Chondrocyte (in vitro differentiated cells): Measurements from ENCODE around the gene USP7. TPM values are rescaled to one million over a fixed set of nuclear protein-coding genes. Genes with fewer than 3 reads are reported as not detected.

Experiments used
- DNase-seq: peaks from one replicate; pipeline ENCODE4 v3.0.0; 2021; ENCODE audit warnings: mixed read lengths, low spot score
- H3K27ac Mint-ChIP-seq: one replicate; pipeline ENCODE4 v1.8.0; 2021; ENCODE audit warnings: mild to moderate bottlenecking, moderate library complexity, mixed read lengths; ENCODE audit not compliant: unreplicated experiment
- H3K27me3 Mint-ChIP-seq: 2 replicates; pipeline ENCODE4 v1.8.0; 2021; ENCODE audit warnings: low read depth, mixed read lengths
- H3K36me3 Mint-ChIP-seq: 2 replicates; pipeline ENCODE4 v1.8.0; 2021; ENCODE audit warnings: low read depth, mixed read lengths
- H3K4me1 Mint-ChIP-seq: 2 replicates; pipeline ENCODE4 v1.8.0; 2021; ENCODE audit warnings: low read depth, mild to moderate bottlenecking, mixed read lengths
- H3K4me3 Mint-ChIP-seq: one replicate; pipeline ENCODE4 v1.8.0; 2021; ENCODE audit warnings: mild to moderate bottlenecking, moderate library complexity, mixed read lengths; ENCODE audit not compliant: unreplicated experiment
- H3K9me3 Mint-ChIP-seq: 2 replicates; pipeline ENCODE4 v1.8.0; 2021; ENCODE audit warnings: low read depth, mixed read lengths
- long read RNA-seq: library from polyadenylated mRNA; stranded (forward); transcript quantifications from one replicate; pipeline ENCODE4 v2.0.0, GENCODE V29; 2021
- total RNA-seq: library from RNA; stranded (reverse); gene quantifications from 3 replicates; pipeline ENCODE4 v1.2.1, GENCODE V29; 2021
- TF ChIP-seq, protein P1 (sequence below): fragments of 200-600 bp; sonication (generic); IDR thresholded peaks from 2 replicates; pipeline ENCODE4 v1.5.0; 2021; ENCODE audit warnings: antibody characterized with exemption, mild to moderate bottlenecking, moderate library complexity

Gene USP7
- 80.3 to 90.6 TPM (median 81.1 TPM) in 3 replicates for total RNA-seq
- long read RNA-seq, full-length matches to known transcripts: 66 of 91 reads
- long read RNA-seq, partial matches to known transcripts: 10 of 91 reads
- long read RNA-seq, other reads (novel, unspliced or antisense): 15 of 91 reads

DNA sequence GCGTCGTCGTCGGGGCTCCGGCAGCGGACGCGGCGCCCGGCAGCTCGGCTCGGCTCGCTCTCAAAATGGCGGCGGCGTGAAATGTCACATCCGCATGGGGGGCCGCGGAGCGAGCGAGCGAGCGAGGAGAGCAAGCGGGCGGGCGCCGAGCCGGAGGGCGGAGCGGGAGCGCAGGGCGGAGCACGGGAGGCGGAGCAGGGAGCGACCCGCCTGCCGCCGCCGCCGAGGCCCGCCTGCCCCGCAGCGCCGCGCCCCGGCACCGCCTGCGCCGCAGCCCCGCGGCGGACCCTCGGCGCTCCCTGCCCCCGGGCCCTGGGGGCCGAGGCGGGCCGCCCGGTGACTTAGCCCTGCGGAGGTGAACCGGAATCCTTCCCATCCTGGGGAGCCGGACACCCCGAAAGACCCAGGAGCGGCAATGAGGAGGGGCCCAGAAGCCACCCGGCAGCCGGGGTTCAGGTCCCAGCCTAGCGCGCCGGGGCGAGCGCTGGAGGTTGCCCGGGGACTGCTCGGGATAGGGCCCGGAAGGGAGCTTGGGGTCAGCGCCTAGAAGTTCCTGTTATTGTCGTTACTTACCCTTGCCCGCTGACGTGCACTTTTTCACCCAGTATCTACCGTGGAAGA lies at the start of gene USP7:
Gene USP7 (minus strand): TSS at position 86 of the 621 bp plus-strand sequence. CDS start 621 bp downstream, outside the sequence.
- DNase-seq: peak; percentile 96
- H3K4me1 Mint-ChIP-seq: peaks cover 35% of the 10 kb centered on the region
- no peaks in the 10 kb centered on the region for H3K9me3 Mint-ChIP-seq
- no peaks in the 10 kb centered on the region for H3K36me3 Mint-ChIP-seq
- peak within 1 kb of the TSS; percentile 85 for H3K4me3 Mint-ChIP-seq
- TF ChIP-seq, protein P1, sequence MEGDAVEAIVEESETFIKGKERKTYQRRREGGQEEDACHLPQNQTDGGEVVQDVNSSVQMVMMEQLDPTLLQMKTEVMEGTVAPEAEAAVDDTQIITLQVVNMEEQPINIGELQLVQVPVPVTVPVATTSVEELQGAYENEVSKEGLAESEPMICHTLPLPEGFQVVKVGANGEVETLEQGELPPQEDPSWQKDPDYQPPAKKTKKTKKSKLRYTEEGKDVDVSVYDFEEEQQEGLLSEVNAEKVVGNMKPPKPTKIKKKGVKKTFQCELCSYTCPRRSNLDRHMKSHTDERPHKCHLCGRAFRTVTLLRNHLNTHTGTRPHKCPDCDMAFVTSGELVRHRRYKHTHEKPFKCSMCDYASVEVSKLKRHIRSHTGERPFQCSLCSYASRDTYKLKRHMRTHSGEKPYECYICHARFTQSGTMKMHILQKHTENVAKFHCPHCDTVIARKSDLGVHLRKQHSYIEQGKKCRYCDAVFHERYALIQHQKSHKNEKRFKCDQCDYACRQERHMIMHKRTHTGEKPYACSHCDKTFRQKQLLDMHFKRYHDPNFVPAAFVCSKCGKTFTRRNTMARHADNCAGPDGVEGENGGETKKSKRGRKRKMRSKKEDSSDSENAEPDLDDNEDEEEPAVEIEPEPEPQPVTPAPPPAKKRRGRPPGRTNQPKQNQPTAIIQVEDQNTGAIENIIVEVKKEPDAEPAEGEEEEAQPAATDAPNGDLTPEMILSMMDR: no peak
- no peaks in the 10 kb centered on the region for H3K27me3 Mint-ChIP-seq
- H3K27ac Mint-ChIP-seq: no peak within 1 kb of the TSS

DNA sequence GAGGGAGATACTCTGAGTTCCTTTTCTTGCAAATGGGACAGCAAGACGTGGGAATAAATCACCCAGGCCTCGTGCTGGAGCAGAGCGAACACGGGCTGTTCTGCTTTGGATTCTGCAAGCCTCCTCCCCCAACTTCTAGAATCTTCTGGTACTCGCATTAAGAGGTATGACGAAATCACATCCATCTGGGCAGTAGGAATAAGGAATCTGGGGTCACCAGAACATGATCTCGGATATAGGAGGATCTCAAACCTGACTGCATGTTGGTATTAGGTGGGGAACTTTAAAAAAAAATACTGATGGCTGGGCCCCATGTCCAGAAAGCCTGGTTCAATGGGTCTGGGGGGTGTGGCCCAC lies 49.8 kb upstream of the USP7 start:
- Mint-ChIP-seq H3K4me3 (no peak overlapping the region), H3K27me3 (no peaks in the 10 kb centered on the region), H3K4me1 (peaks cover 11% of the 10 kb centered on the region), H3K36me3 (peaks cover 4% of the 10 kb centered on the region), H3K9me3 (peaks cover 6% of the 10 kb centered on the region), H3K27ac (no peak overlapping the region)
- DNase-seq: no peak
- TF ChIP-seq, protein P1: no peak

DNA sequence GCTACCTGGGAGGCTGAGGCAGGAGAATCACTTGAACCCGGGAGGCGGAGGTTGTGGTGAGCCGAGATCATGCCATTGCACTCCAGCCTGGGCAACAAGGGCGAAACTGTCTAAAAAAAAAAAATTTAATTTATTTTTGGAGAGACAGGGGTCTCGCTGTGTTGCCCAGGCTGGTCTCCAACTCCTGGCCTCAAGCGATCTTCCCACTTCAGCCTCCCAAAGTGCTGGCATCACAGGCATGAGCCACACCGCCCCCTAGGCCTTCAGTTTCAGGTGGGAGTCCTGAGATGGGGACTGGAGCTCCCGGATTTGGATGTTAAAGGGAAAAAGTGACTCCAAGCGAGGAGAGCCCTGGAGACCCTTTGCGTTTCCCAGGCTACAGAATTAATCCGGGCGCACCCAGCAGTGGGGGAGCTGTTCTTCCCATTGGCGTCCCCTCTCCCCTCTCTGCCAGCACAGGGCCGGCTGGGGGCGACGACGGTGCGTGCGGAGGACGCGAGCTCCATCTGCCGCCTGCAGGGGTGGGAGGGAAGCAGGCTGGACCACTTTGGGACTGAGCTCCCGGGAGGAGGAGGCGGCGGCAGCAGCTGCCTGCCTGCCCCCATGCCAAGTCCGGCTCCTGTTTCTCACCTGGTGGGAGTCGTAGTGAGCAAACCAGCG lies 49.3 kb upstream of the USP7 start:
- no peak overlapping the region for H3K27ac Mint-ChIP-seq
- H3K9me3 Mint-ChIP-seq: peaks cover 6% of the 10 kb centered on the region
- TF ChIP-seq, protein P1: peak; percentile 53
- no peaks in the 10 kb centered on the region for H3K27me3 Mint-ChIP-seq
- no peak overlapping the region for H3K4me3 Mint-ChIP-seq
- no peak for DNase-seq
- H3K36me3 Mint-ChIP-seq: peaks cover 4% of the 10 kb centered on the region
- H3K4me1 Mint-ChIP-seq: peaks cover 14% of the 10 kb centered on the region

DNA sequence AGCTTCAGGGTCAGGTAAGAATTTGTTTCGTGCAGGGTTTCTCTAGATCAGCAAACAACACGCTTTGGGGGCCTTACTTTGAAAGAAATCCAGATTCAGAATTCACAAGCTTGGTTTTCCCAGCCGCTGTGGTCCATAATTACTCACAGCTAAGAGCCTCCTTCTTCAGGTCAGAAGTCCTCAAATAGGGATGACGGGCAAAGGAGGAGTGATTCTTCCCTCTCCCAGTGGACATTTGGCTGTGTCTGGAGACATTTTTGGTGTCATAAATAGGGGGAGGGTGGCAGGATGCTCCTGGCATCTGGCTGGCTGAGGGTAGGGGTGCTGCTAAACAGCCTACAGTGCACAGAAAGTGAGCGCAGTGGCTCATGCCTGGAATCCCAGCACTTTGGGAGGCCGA lies 48.6 kb upstream of the USP7 start:
- H3K4me3 Mint-ChIP-seq: no peak overlapping the region
- TF ChIP-seq, protein P1: no peak
- no peak overlapping the region for H3K27ac Mint-ChIP-seq
- H3K36me3 Mint-ChIP-seq: peaks cover 4% of the 10 kb centered on the region
- DNase-seq: no peak
- H3K27me3 Mint-ChIP-seq: no peaks in the 10 kb centered on the region
- H3K4me1 Mint-ChIP-seq: peaks cover 8% of the 10 kb centered on the region
- peaks cover 6% of the 10 kb centered on the region for H3K9me3 Mint-ChIP-seq

DNA sequence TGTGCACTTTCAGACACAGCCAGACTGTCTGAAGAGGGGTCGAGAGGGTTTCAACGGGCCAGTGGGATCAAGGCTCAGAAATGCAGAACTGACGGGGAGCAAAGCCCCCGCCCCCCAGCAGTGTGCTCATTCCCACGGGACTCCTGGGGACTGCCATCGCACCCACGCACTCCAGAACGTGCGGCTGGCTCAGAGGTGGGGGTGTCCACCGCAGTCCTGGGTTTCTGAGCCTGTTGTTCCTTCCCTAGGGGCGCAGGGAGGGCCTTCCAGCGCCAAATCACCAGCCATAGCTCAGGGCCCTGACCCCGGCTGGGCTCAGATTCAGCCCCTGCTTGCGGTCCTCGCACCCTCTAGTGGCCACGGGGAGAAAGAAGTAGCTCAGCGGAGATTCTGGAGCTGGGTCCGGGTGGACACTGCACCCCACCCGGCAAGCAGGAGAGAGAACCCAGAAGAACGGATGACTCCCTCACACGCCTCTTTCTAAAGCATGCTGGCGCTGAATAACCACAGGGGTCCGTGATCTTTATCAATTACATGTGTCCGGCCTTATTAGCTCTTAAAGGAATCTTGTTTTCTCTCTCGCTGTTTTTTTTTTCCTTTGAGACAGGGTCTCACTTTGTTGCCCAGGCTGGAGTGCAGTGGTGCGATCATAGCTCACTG lies 45.0 kb upstream of the USP7 start:
- Mint-ChIP-seq H3K4me3 (peak overlapping the region; percentile 38), H3K9me3 (no peaks in the 10 kb centered on the region), H3K27me3 (no peaks in the 10 kb centered on the region), H3K27ac (no peak overlapping the region), H3K4me1 (peaks cover 8% of the 10 kb centered on the region), H3K36me3 (no peaks in the 10 kb centered on the region)
- no peak for DNase-seq
- TF ChIP-seq, protein P1: peak; percentile 95
